ENCODE measurements around the gene EFCAB6. TPM values are rescaled to one million over a fixed set of nuclear protein-coding genes. Genes with fewer than 3 reads are reported as not detected.

Gene EFCAB6
- total RNA-seq, 1 experiment from 2014 or later, result 0.52 TPM

- H3K4me3 ChIP-seq (replicated peaks in 1 of 2; ENCODE audit: low read depth in 1 of 2, low read length in 2 of 2), result no peak overlapping the region
- ChIA-PET RAD21 (ENCODE audit: low non-redundant PET in 1 of 2, low total read pairs in 2 of 2, uncharacterized antibody in 2 of 2, unreplicated experiment in 2 of 2) (no interaction called here), CTCF (no interaction called here), POLR2A (no interaction called here)
- no peaks in the 10 kb centered on the region for H3K4me1 ChIP-seq (ENCODE audit: control insufficient read depth in 1 of 2, insufficient read depth in 2 of 2, low read length in 2 of 2)
- no peaks in the 10 kb centered on the region for H3K36me3 ChIP-seq (ENCODE audit: control insufficient read depth in 1 of 2, insufficient read depth in 2 of 2, low read length in 2 of 2)
- H3K9me3 ChIP-seq (ENCODE audit: control insufficient read depth in 1 of 2, insufficient read depth in 1 of 2, low read depth in 1 of 2, low read length in 2 of 2), result no peaks in the 10 kb centered on the region
- intact Hi-C loops (cut with micrococcal nuclease), result no loop called here
- no peak overlapping the region for H2AFZ ChIP-seq (ENCODE audit: low read depth, low read length, poor library complexity, severe bottlenecking)
- H3K9ac ChIP-seq (ENCODE audit: low read length), result no peak overlapping the region
- no peaks in the 10 kb centered on the region for H4K20me1 ChIP-seq (ENCODE audit: insufficient read depth)
- ATAC-seq (no peak), DNase-seq (ENCODE audit: low read depth, low spot score) (no peak)
- H3K27me3 ChIP-seq (ENCODE audit: insufficient read depth, low read length), result no peaks in the 10 kb centered on the region
- BruUV-seq (replicated peaks), result no TSS peak
- H3K27ac ChIP-seq (ENCODE audit: low read depth, low read length), result no peak overlapping the region
- no peaks in the 10 kb centered on the region for H3K9me2 ChIP-seq (ENCODE audit: insufficient read depth)
- no peaks in the 10 kb centered on the region for H3K79me2 ChIP-seq (ENCODE audit: insufficient read depth, low read length)
- H3K4me2 ChIP-seq (ENCODE audit: low read length), result no peak overlapping the region
- TF ChIP-seq EGR1 (IDR thresholded peaks at IDR 0.05; ENCODE audit: low read depth), result no peak
- TF ChIP-seq POLR2AphosphoS5 (IDR thresholded peaks at IDR 0.05; ENCODE audit: low read depth, low read length), result no peak
- TF ChIP-seq EZH2 (IDR thresholded peaks at IDR 0.05), result no peak
- no peak for TF ChIP-seq SIN3A (IDR thresholded peaks at IDR 0.05; ENCODE audit: low read depth)
- no peak for TF ChIP-seq ELF1 (IDR thresholded peaks at IDR 0.05; ENCODE audit: borderline replicate concordance, low read depth)
- TF ChIP-seq ATF3 (IDR thresholded peaks at IDR 0.05), result no peak
- TF ChIP-seq MAX (IDR thresholded peaks at IDR 0.05), result no peak
- TF ChIP-seq TCF7L2 (IDR thresholded peaks at IDR 0.05; ENCODE audit: borderline replicate concordance, extremely low read depth, insufficient read depth, insufficient read length), result no peak
- TF ChIP-seq JUND (IDR thresholded peaks at IDR 0.05), result no peak
- no peak for TF ChIP-seq YY1 (IDR thresholded peaks at IDR 0.05; ENCODE audit: extremely low read depth, insufficient replicate concordance, low read depth, low read length)
These were observed 21.5 kb upstream of the EFCAB6 start for GRCh38 chr22:43833286-43834240.
